ENCODE measurements around the gene KCNJ4.

Gene KCNJ4

GRCh38 chr22:38460426-38460840 lies 5.4 kb upstream of the KCNJ4 start:
- DNase-seq (ENCODE audit: low read depth), result no peak
- TF ChIP-seq CTCF (conservative IDR thresholded peaks at IDR 0.05; ENCODE audit: control insufficient read depth, insufficient read depth, low read depth, low read length), result no peak
- H3K4me3 ChIP-seq (ENCODE audit: control insufficient read depth, low read depth, low read length), result no peak overlapping the region

- DNase-seq (ENCODE audit: low read depth), result no peak
- no peak for TF ChIP-seq CTCF (conservative IDR thresholded peaks at IDR 0.05; ENCODE audit: control insufficient read depth, insufficient read depth, low read depth, low read length)
Observed at GRCh38 chr22:38456841-38457699, 2.1 kb upstream of the KCNJ4 start.

GRCh38 chr22:38456272-38456835 lies 1.4 kb upstream of the KCNJ4 start:
- no peak overlapping the region for H3K4me3 ChIP-seq (ENCODE audit: control insufficient read depth, low read depth, low read length)

More at GRCh38 chr22:38456841-38457699, 2.1 kb upstream of the KCNJ4 start:
- no peak overlapping the region for H3K4me3 ChIP-seq (ENCODE audit: control insufficient read depth, low read depth, low read length)

GRCh38 chr22:38455530-38456271 lies 702 bp upstream of the KCNJ4 start:
- H3K4me3 ChIP-seq (ENCODE audit: control insufficient read depth, low read depth, low read length), result no peak overlapping the region
- DNase-seq (ENCODE audit: low read depth), result no peak
- no peak for TF ChIP-seq CTCF (conservative IDR thresholded peaks at IDR 0.05; ENCODE audit: control insufficient read depth, insufficient read depth, low read depth, low read length)

More at GRCh38 chr22:38456272-38456835, 1.4 kb upstream of the KCNJ4 start:
- no peak for TF ChIP-seq CTCF (conservative IDR thresholded peaks at IDR 0.05; ENCODE audit: control insufficient read depth, insufficient read depth, low read depth, low read length)
- no peak for DNase-seq (ENCODE audit: low read depth)

- no peak overlapping the region for H3K4me3 ChIP-seq (ENCODE audit: control insufficient read depth, low read depth, low read length)
- DNase-seq (ENCODE audit: low read depth), result no peak
- no peak for TF ChIP-seq CTCF (conservative IDR thresholded peaks at IDR 0.05; ENCODE audit: control insufficient read depth, insufficient read depth, low read depth, low read length)
Observed at GRCh38 chr22:38454353-38455075, 485 bp downstream of the KCNJ4 start.

- DNase-seq (ENCODE audit: low read depth), result no peak
- no peak for TF ChIP-seq CTCF (conservative IDR thresholded peaks at IDR 0.05; ENCODE audit: control insufficient read depth, insufficient read depth, low read depth, low read length)
- H3K4me3 ChIP-seq (ENCODE audit: control insufficient read depth, low read depth, low read length), result no peak overlapping the region
Observed at GRCh38 chr22:38453996-38454352, 1.0 kb downstream of the KCNJ4 start.

All from fibroblast of mammary gland (primary cell).